AG08396 (cell line): Measurements from ENCODE around the gene PSMA3.
"Not testable (repeated sequence)": the region's sequence is repeated elsewhere in the genome, so short reads cannot be mapped to it uniquely, and the experiment has no call there.

Source experiments
- DNase-seq: peaks from one replicate; pipeline ENCODE4 v3.0.0; 2012; ENCODE audit warnings: low spot score, mixed read lengths

Gene PSMA3

DNA sequence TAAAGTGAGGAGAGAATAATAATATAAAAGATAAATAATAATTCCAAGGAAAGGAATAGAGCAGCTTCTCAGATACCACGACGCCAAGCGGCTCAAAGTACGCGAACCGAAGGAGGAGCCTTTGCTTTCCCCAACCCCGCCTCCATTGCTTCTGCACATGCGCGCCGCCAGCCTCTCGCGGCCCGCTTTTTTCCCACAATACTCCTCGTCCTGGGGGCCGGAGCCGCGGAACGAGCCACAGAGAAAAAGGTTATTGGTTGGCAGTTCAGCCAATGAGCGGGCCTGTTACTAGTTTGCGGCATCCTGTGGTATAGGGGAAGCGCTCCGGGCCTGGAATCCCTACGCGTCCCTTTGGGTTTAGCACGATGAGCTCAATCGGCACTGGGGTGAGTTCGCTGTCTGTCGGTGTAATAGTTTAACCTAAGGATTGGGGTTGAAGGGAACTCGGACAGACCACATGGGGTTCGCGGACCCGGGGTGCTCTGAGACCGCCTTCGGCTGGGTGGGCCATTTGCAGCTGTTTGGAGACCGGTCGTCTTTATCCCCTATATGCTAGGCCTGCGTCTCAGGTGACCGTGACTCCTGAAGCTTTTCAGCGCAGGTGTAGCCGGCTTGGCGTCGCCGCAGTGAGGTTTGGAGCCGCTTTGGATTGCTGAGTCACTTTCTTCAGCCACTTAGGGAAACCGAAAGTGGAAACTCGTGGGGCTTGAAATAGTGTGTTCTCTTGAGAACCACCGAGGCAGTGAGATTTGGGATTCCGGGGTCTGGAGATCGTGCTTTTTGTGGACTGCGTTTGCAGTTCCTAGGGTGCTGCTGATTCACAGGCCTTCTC, at the start of gene PSMA3:
PSMA3 (plus strand) TSS at position 288 of the 832 bp plus-strand sequence; CDS start at position 366, 78 bp downstream.
- DNase-seq: peak; percentile 96

DNA sequence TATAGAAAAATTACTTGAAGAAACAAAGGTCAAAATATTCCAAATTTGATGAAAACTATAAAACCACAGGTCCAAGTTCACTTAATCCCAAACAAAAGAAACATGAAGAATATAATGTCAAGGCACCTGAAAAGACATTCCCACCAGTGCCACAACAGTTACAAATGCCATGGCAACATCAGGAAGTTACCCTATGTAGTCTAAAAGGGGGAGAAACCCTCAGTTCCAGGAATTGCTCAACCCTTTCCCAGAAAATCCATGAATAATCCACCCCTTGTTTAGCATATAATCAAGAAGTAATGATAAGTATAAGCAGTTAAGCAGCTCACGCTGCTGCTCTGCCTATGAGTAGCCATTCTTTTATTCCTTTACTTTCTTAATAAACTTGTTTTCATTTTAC, 48.4 kb upstream of the PSMA3 start:
- no peak for DNase-seq

DNA sequence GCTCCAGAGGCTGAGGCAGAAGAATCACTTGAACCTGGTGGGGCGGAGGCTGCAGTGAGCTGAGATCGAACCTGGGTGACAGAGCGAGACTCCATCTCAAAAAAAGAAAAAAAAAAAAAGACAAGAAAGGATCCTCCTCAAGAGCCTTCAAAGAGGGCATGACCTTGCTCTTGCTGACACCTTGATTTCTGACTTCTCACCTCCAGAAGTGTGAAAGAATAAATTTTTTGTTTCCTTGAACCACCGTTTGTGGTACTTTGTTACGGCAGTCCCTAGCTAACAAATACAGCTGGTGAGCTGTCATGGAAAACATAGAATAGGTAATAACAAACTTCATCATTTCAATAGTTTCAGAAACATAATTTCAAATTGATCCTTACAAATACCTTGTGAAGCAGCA, 46.6 kb upstream of the PSMA3 start:
- no peak for DNase-seq

DNA sequence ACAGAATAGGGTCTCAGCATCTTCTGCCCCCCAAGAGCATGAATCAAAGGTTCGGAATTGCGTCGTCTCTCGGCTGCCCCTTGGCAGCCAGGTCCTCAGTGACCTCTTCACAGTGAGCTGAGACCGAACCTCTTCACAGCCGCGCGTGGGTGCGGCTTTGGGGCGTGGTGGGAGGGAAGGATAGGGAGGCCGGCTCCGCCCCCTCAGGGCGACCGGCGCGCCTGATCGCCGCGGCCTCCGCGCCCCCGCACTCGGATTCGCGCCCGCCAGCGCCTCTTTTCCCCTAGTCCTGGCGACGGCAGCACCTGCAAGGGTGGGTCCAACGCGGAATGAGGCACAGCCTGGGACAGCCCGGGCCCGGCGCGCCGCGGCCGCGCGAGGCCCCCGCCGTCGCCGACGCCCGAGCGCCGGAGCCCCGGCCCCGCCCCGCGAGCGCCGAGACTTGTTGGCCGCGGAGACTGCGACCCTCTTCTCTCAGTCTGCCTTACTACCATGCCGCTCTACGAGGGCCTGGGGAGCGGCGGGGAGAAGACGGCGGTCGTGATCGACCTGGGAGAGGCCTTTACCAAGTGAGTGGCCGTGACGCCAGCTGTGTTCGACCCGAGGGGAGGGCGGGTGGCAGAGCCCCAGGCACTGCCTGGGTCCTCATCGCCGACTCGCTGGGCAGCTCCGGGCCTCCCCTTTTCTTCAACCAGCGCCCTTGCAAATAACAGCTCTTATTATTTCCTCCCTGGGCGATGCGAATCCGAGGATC, 44.7 kb upstream of the PSMA3 start, which contains the start of gene ACTR10:
ACTR10 (plus strand) TSS at position 424 of the 754 bp plus-strand sequence; CDS start at position 493, 69 bp downstream.
- DNase-seq: peak; percentile 90

DNA sequence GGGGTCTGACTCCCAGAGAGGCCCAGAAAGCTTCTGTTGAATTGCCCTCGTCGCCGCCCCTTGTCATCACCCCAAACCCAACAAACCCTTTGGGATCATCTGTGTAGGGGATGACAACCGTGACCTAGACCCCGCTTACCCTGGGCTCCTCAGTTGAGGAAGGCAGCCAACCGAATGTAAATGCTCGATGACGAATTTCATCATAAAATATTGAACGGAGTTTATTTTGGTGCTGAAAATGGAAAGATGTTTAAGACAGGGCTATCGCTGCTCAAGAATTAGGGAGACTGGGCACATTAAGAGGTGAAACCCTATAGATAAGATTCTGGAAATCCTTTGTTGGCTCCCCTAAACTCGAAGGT, 44.2 kb upstream of the PSMA3 start:
- DNase-seq: no peak

DNA sequence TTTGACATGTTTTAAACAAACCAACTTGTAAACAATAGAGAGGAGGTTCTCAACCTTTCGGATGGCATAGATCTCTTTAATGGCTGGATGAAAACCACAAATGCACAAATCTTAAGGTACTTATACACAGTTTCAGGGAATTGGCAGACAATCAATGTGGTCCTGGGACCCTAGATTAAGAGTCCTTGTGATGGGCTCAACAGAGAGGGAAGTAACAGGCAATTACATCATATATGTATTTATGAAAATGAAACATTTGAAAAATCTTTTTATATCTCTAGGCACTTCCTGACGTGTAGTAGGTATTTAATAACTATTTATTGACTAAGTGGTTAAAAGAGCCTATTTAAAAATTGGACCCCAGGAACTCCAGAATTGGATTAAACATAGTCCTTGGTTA, 43.8 kb upstream of the PSMA3 start:
- no peak for DNase-seq

DNA sequence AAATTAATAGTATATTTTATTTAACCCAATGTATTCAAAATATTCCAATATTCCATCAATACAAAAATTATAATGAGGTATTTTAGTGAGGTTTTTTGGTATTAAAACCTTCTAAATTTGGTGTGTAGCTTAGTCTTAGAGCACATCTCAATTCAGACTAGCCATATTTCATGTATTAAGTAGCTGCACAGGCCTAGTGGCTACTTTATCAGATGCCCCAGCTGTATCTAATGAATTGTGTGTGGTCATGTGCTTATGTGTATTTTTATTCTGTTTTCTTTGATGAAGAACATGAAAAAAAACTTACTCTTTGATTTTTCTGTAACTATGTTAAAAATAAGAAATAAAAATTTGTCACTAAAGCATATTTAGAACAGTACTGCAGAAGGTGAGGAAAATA, 31.5 kb upstream of the PSMA3 start:
- DNase-seq: no peak

DNA sequence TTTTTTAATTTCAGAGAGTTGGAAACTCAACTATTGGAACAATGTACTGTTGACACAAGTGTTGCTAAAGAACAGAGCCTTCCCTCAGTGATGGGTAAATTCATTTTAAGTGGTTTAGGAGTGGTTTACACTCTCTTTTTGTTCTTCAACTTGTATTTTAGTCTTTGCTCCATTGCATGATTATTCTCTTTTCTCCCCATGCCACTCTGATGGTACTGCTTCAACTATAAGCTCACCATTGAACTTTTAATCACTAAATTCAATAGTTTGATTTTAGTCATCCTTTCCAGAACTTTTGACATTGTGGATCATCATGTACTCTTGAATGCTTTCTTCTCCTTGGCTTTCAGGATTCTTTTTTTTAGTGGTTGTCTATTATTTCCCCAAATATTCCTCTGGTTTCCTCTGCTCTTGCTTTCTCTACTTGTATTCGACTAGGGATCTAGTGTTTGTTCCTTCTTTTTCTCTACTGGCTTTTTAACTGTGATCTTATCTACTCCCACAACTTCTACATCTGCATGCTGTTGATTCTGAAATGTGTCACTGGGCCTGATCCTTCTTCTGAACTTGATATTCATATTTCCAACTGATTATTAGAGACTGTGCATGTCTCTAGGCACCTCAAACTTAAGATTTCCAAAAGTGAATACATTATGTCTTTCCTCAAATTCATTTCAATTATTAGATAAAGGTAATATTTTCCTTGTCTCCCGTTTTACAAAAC, 29.3 kb upstream of the PSMA3 start:
- no peak for DNase-seq

DNA sequence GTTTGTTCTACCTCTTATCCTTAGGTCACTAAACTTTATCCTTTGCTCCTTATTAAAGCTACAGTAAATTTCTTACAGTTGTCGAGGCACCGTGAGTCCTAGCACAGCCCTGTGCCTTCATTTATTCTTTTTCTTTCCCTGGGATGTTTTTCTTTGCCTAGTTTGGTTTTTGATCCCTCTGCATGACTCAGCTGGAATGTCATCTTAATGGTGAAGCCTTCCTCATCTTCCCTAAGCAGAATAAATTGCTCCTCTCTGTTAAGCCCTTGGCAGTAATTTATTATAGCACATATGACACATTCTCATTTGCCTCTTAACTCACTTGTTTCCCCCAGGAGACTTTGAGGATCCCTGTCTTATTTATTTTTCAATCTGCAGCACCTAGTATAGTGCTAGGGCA, 28.1 kb upstream of the PSMA3 start:
- DNase-seq: no peak

DNA sequence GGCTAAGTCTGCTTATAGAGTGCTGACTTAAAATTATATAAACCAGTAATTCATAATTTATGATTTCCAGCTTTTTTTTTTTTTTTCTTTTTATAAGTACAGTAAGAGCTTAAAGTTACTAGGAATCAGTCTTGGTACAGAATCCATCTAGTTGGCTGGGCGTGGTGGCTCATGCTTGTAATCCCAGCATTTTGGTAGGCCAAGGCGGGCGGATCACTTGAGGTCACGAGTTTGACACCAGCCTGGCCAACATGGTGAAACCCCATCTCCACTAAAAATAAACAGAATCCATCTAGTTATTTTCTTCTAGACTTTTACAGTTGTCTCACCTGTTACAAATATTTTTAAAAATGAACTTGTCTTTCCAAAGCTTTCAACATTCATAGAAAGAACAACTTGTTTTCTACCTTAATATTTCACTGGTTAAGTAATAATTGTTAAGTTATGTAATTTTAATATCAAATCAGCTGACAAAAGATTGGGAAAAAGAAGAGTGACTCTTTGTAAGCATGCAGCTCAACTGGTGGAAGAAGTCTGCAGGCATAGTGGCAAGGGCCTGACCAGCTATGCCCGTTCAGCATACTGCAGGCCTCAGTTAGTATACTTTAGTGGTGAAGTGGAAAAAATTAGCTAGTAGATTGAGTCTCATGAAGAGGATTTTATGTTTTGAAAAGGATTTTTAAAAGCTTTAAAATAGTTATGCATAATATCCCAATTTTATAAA, 17.4 kb upstream of the PSMA3 start:
- DNase-seq: no peak

DNA sequence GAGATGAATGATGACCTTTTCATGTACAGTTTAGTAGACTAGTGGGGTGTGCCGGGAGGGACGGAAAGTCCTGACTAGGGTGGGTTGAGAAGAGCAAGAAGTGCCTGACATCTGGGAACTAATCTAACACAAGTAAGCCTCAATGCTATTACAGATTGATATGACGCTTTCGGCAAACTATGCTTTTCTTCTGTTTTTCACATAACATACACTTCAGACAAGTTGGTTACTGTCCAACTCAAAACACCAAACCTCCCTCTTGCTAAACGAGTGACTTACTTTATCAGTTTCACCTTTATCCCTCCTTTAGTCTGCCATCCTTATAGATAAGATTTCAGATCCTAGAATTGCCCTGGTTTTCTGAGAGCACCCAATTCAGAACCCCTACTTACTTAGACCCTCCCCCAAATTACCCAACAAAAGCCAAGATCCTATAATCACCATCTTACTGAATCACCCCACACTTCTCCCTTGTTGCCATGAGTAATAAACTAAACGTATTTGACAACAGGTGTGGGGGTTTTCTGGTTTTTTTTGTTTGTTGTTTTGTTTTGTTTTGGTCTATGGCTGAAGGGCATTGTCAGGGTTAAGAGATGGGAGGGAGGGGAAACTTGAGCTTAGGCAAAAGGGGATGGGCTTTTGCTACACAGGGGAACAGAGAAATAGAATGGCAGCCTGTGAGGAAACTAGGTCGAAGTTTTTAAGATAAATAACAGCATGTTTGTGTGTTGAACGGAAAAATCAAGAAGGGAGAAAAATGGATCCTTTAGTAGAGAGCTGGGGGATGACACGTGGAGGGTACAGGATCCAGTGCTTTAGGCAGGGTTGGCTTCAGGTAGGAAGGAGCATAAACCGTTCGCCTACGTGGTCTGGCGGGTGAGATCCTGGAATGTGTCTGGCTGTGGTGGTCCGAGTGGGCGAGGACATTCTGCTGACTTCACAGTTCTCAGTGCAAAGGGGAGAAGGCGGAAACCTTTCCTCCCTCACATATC, 6.1 kb upstream of the PSMA3 start:
- peak; percentile 8 for DNase-seq

DNA sequence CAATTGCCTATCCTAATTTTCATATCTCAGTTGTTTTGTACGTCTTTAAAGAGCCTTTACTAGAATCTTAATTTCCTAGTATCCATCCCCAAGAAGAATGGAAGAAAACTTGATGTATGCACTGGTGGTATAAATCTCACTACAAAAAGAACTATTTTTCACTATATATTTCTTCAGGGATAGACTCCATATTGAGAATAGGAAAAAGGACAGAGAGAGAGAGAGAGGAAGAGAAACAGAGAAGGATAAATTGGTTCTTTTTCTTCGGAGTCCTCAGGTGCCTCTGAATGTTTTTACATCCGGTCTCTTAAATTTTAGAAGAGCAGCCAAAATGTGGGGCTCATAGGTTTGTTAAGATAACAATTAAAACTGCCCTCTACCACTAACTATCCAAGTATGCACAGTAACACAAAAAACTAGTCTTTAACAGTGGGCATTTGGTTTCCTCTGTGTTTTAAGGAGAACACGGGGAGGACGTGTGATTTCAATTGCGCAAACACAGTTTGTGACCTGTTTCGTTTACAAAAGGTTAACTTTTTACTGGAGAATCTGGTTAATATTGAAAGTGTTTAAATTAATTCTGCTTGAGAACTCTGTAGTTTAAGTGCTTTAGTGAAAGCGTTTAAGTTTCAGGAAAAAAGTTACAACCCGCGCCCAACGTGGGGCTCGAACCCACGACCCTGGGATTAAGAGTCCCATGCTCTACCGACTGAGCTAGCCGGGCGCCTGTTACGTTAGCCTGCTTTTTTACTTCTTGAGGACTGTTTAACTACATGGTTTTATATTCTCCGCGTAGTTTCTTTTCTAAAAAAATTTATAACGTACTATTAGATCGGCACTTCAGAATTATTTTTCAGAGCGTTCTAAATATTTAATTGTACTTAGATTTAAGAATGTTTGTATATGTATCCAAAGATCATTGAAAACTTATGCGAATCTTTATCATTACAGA, 5.1 kb upstream of the PSMA3 start:
- peak; percentile 35 for DNase-seq

DNA sequence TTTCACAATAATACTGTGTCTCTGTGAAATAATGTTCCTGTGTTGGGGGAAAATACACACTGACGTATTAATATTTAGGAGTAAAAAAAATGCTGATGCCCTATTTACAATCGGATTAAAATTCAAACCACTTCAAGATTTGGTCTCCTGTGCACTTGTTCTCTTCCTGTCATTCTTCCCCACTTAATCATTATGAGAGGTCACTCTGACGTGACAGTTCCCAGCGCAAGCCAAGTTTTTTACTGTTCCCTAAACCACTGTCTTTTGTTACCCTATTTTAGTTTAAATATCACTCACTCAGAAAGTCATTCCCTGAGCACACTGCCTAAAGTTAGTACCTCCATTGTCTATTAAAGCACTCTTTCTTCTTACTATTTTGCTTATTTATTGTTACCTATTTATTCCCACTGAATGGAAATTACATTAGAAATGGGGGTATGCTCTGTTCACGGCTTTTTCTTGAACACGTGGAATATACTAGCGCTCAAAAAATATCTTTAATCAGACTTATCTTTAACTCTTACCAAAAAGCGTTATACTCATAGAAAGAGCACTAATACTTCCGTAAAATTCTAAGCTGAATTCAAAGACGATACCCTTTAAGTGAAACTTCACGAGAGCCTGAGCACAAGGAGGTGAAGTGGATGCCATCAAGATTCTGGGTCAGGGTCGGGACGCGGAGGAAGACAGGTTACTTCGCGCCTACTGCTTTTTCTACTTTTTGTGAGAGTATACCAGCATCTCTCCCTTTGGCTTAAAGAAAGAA, 670 bp upstream of the PSMA3 start:
- DNase-seq: peak; percentile 3

DNA sequence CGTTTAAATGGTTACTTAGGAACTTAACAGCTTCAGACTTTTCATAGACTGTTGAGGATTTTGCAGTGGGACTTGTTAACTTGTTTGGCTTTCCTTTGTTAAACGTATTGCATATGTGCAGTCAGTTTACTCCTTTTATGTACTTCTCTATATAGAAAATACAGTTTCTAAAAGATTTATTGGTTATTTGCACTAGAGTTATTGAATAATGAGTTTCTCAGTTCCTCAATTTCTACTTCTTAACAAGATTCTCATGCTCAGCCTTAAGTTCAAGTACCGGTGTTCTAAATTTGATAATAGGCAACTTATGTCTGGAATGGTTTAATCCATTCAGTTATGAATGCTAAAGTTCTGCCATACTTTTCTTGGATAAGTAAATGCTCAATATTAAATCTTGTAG, 919 bp downstream of the PSMA3 start:
- DNase-seq: no peak

DNA sequence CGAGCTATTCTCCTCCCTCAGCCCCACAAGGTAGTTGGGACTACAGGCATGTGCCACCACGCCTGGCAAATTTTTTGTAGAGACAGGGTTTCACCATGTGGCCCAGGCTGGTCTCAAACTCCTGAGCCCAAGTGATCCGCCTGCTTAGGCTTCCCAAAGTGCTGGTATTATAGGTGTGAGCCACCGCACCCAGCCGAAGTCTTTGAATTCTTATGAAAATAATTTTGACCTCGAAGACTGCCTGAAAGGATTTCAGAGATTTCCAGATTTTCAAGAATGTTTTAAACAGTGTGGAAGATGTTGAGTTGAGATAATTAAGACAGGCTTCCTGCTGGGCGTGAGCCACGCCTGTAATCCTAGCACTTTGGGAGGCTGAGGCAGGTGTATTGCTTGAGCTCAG, 5.0 kb downstream of the PSMA3 start:
- DNase-seq: no peak

DNA sequence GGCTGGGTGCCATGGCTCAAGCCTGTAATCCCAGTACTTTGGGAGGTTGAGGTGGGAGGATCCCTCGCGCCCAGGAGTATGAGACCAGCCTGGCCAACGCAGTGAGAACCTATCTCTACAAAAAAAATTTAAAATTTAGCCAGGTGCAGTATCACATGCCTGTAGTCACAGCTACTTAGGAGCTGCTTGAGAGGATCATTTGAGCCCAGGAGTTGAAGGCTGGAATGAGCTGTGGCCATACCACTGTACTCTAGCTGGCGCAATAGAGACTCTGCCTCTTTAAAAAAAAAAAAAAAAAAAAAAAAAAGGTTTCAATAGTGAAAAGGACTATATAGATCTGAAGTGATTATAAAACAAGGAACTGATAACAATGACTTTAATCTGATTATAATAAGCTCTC, 13.5 kb downstream of the PSMA3 start:
- DNase-seq: no peak

DNA sequence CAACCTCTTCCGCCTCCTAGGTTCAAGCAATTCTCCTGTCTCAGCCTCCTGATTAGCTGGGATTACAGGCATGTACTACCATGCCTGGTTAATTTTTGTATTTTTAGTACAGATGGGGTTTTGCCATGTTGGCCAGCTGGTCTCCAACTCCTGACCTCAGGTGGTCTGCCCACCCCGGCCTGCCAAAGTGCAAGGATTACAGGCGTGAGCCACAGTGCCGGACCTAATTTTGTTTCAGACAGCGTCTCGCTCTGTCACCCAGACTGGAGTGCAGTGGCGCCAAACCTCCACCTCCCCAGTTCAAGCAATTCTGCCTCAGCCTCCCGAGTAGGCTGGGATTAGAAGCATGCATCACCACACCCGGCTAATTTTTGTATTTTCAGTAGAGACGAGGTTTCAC, 17.4 kb downstream of the PSMA3 start:
- DNase-seq: not testable (repeated sequence)

DNA sequence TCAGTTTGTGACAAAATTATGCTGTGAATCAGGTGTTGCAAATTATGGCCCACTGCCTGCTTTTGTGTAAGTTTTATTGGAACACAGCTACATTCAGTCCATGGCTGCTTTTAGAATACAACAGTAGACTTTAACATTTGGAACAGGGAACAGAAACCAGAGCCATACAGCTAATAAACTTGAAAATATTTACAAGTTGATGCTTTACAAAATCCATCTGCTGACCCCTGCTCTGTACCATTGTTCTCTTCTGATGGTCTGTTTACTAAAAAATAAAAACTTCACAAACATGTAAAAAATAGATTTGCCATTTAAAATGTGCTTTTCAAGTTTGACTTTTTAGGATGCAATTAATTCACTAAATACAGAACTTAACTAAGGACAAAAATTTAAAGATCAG, 20.8 kb downstream of the PSMA3 start:
- DNase-seq: no peak

DNA sequence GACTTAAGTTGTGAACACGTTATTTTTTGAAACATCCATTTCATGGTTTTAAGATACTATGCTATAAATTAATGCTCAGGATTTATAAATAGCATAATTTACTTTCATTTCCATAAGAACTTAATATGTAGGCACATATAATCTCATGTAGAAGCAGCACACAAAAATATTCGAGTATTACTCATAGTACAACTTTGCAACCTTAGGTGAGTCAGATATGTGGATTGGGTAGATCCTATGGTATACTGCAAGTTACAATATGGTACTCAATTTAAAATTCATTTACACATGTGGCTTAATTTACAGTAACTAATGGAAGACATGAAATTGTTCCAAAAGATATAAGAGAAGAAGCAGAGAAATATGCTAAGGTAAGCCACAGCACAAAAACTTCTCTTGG, 26.0 kb downstream of the PSMA3 start:
- DNase-seq: no peak
